Colon (tissue), 2 donors: ENCODE measurements around the gene GMPR.
"Not testable (repeated sequence)": the region's sequence is repeated elsewhere in the genome, so short reads cannot be mapped to it uniquely, and the experiment has no call there.

Source experiments
- FAIRE-seq: peaks from 2 replicates; lab custom pipeline; 2012; peaks lifted over from hg19 to GRCh38; lab: Jason Lieb, UNC
- donor health status: control.
- donor health status: control.

The GMPR gene

DNA sequence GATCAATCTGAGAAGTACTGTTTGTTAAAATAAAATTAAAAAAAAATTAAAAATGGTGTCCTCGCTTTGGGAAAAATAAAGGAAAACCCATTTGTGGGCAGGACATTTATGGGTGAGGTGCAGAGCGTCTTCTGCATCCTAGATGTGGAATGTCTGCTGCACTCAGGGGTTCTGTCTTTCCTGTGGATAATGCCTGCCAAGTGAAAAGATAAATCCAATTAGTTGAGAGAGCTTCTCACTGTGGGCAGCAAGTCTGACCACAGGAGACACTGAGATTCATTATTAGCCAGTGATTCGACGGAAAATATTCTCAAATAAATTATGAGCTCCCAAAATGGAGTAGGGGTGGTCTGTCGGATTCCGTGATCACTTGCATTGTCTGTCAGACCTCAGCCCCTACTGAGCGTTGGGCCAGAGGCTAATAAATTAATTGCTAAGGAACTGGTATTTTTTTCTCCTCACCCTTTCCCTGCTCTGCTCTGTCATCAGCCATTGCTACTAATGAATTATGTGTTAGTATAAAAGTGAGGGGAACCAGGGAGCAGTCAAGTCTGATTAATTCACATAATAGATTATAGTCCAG is 10.0 kb downstream of the GMPR start:
- no peak for FAIRE-seq

- FAIRE-seq, result no peak
Measured at GRCh38 chr6:16249971-16250370, 11.6 kb downstream of the GMPR start.

DNA sequence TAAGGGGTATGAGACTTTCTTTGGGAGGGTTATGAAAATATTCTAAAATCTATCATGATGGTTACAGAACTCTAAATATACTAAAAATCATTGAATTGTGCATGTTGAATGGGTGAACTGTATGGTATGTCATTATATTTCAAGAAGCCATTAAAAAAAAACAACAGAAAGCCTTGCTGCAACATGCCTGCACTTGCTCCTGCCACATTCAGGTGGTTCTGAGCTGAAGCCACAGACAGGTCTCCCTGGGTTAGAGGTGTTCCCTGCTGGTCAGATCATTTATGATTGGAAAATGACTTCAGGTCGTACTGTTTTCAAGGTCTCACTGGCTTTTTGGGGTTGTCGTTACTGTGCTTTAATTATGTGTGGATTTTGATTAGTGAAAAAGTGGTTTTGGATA is 13.3 kb downstream of the GMPR start:
- no peak for FAIRE-seq

- no peak for FAIRE-seq
Measured at GRCh38 chr6:16252686-16253299, 14.4 kb downstream of the GMPR start.

- no peak for FAIRE-seq
Measured at GRCh38 chr6:16253399-16254144, 15.2 kb downstream of the GMPR start.

DNA sequence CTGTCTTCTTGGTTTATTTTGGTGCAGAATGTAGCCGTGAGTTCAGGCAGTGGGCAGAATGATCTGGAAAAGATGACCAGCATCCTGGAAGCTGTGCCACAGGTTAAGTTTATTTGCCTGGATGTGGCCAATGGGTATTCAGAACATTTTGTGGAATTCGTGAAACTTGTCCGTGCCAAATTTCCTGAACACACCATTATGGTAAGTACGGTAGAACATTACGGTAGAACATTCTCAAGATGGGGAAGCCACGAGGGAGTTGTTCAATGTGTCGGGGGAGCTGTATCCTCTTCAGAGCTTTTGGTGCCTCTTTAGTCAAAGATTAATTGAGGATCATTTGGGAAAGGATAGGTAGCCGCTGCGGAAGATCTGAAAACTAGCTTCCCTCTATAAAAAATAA is 16.1 kb downstream of the GMPR start:
- FAIRE-seq, result no peak

DNA sequence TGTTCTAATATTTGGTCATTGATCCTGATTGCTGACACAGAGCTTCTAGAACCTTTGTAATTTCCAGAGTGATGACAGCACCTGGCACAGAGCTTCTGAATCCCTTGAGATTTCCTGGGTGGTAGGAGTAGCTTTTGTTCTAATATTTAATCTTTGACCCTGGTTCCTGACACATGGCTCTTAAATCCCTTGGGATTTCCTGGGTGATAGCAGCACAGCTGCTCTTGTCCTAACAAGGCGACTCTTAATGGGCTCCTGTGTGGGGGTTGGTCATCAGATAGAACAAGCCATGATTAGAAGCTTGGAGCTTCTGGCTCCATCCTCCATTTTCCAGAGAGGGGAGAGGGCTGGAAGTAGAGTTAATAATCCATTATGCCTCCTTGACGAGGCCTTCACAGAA is 18.4 kb downstream of the GMPR start:
- no peak for FAIRE-seq

DNA sequence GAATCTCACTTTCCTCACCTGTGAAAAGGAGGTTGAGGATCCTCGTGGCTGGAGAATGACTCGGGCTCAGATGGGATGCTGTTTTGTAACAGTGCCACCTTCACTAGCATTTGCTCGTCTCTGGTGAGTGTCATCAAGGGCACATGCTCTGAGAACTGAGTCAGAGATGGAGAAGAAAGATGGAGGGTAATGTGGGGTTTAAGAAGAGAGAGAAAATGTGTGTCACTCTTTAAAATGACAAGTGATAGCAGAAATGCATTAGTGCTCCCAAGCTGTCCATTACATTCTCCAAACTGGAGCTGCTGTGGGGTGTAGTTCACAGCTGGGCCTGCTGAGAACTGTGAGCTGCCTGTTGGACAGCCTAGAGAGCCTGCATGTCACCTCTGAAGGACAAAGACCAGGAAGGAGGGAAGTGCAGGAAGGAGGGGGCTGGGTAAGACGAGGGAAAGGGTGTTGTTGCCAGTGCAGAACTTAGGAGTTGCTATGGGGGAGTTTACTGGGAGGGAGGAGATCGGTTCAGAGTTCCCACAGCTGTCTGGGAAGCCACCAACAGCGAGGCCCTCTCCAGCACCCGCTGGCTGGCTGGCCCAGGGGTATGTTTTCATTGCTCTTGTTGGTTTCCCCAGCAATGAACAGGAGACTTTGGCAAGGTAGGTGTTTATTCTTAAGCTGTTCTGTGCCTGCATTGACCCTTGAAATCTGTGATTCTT is 19.8 kb downstream of the GMPR start:
- no peak for FAIRE-seq

- FAIRE-seq, result no peak
Measured at GRCh38 chr6:16258709-16259075, 20.3 kb downstream of the GMPR start.

- FAIRE-seq, result not testable (repeated sequence)
Measured at GRCh38 chr6:16259604-16260003, 21.2 kb downstream of the GMPR start.

GRCh38 chr6:16260602-16261001 is 22.2 kb downstream of the GMPR start:
- not testable (repeated sequence) for FAIRE-seq

DNA sequence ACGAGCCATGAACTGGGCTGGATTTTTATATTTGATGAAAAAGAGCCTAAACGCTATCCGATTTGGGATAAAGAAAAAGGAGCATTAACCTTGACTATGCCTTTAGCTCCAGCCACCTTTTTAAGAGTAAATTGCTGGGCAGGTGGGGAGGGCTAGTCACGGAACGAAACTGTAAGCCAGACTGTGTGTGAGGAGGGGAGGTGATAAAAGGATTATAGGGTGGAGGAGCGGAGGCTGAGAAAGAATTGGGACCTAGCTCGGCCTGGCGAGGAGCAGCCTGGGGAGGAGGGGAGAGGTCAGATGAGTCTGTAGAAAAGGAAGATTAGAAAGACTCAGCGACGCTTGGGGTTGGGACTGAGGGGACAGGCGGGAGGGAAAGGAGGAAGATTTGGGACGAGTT is 24.4 kb downstream of the GMPR start:
- not testable (repeated sequence) for FAIRE-seq

DNA sequence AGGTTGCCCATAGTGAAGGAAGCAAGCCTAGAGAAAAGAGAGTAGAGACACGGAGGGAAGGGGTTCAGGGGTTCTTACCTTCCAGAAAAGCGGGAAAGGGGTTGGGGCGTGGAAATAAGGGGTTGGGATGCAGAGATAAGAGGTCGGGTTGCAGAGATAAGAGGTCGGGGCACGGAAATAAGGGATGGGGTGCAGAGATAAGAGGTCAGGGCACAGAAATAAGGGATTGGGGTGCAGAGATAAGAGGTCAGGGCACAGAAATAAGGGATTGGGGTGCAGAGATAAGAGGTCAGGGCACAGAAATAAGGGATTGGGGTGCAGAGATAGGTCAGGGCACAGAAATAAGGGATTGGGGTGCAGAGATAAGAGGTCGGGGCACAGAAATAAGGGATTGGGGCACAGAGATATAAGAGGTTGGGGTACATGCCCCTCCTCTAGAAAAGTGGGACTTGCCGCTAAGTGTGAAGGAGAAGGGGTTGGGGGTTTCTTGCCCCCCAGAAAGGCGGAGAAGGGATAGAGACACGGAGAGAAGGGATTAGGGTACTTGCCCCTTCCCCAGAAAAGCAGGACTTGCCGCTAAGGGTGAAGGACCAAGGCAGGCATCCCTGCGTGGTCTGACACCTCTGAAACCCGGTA is 25.2 kb downstream of the GMPR start:
- FAIRE-seq, result not testable (repeated sequence)

DNA sequence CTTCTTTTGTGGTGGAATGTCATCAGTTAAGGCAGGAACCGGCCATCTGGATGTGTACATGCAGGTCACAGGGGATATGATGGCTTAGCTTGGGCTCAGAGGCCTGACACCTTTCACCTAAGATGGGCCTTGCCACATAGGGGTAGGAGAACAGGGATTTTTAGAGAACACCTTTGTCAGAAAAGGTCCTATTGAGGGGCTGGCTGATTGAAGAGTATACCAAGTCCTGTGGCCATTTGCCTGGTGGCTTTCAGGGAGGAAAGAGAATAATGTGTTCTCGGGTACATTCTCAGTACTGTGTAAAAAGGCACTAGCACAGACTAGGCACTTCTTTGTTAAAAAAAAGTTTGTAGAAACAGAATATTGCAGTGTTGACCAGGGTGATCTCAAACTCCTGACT is 26.4 kb downstream of the GMPR start:
- FAIRE-seq, result no peak

DNA sequence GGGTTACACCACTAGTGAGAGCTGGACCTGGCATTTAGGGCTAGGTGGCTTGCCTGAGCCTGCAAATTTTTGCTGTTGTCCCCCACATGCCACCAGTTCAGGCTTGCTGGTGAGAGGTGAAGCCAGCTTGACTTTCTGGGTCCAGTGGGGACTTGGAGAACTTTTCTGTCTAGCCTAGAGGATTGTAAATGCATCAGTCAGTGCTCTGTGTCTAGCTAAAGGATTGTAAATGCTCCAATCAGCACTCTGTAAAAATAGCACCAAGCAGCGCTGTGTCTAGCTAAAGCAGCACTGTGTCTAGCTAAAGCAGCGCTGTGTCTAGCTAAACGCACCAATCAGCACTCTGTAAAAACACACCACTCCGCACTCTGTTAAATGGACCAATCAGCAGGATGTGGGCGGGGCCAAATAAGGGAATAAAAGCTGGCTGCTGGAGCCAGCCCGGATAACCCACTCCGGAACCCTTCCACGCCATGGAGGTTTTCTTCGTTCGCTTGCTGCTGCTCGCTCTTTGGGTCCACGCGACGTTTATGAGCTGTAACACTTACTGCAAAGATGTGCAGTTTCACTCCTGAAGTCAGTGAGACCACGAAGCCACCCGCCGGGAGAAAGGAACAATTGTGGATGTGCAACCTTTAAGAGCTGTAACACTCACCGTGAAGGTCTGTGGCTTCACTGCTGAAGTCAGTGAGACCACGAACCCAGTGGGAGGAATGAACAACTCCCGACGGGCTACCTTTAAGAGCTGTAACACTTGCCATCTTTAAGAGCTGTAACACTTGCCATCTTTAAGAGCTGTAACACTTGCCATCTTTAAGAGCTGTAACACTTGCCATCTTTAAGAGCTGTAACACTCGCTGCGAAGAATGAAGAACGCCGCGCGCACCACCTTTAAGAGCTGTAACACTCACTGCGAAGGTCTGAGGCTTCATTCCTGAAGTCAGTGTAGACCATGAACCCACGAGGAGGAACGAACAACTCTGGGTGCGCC is 27.3 kb downstream of the GMPR start:
- FAIRE-seq, result no peak

GRCh38 chr6:16267428-16268263 is 29.3 kb downstream of the GMPR start:
- FAIRE-seq, result no peak

DNA sequence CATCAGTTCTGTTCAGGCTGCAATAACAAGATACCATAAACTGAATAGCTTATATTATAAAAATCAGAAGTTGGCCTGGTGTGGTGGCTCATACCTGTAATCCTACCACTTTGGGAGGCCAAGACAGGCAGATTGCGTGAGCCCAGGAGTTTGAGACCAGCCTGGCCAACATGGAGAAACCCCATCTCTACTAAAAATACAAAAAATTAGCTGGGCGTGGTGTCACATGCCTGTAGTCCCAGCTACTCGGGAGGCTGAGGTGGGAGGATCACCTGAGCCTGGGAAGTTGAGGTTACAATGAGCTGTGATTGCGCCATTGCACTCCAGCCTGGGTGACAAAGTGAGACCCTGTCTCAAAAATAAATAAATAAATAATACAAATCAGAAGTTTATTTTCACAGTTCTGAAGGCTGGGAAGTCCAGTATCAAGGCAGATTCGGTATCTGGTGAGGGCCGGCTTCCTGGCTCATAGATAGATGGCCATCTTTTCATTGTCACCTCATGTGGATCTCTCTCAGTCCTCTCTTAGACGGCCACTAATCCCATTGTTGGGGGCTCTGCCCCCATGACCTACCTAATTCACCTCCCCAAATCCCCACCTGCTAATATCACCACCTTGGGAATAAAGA is 31.2 kb downstream of the GMPR start:
- FAIRE-seq, result not testable (repeated sequence)

DNA sequence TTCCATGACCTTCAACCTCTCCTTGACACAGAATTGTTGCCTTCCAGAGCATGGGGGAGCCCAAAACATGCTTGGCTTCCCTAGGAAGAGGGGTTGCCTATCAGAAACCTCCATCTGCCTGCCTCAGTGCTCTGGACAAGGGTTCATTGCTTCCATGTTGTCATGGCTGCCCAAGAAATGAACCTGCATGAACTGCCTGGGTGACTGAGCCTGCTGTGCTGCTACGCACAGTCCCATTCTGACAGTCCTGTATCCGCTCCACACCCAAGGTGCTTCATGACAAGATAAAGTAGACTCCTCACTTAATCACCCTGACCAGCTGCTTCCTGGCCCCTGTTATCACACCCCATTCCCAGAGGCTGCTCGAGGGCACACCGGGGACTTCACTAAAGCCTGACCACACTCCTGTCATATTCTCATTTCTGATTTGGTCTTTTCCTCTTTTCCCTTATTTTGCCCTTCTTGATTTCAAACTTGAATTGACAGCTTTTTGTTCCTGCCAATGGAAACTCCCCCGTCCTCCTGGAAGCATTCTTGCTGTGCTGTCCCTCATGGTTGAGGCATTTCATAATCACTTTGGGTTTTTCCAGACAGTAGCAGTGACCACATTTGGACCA is 31.9 kb downstream of the GMPR start:
- FAIRE-seq, result no peak

- FAIRE-seq, result no peak
Measured at GRCh38 chr6:16271428-16271827, 33.0 kb downstream of the GMPR start.
